ENCODE data around the gene GDF15. TPM values are rescaled to one million over a fixed set of nuclear protein-coding genes. Genes with fewer than 3 reads are reported as not detected.

The GDF15 gene
- total RNA-seq (2021), result 15.1 and 17.2 TPM in 2 replicates
- percentile 64 among the genes with signal in this experiment for Bru-seq, nascent RNA
- percentile 72 among the genes with signal in this experiment for BruChase-seq, experiment 1, labeled RNA remaining after a 2-hour chase
- BruChase-seq, experiment 2, labeled RNA remaining after a 6-hour chase, result percentile 87 among the genes with signal in this experiment
- long read RNA-seq, transcript GDF15-201 (2 exons, 1,200 nt), result major isoform, 11 of 12 reads
- long read RNA-seq, partial matches to known transcripts, result 0 of 12 reads
- long read RNA-seq, other reads (novel, unspliced or antisense), result 1 of 12 reads

GRCh38 chr19:18385675-18386542, at the start of gene GDF15:
Gene GDF15 (plus strand): TSS chr19:18386158. CDS start chr19:18386190, 32 bp downstream.
- peaks cover 16% of the 10 kb centered on the region for H3K4me1 ChIP-seq (replicated peaks; ENCODE audit: insufficient read depth)
- H3K36me3 ChIP-seq (ENCODE audit: low read depth), result peaks cover 28% of the 10 kb centered on the region
- peak; percentile 85 to 86 for DNase-seq
- no peaks in the 10 kb centered on the region for H3K9me3 ChIP-seq (ENCODE audit: insufficient read depth, low read depth)
- ChIA-PET POLR2A (ENCODE audit: unreplicated experiment) (interaction anchor here (0.5 to 1.1 kb wide), 6 partner anchors 13 to 177 kb away, joined by 3 to 13 read pairs (median 6); no protein-coding TSS in a partner anchor), CTCF (interaction anchor here (0.5 to 0.8 kb wide), 4 partner anchors 17 to 606 kb away, joined by 3 to 9 read pairs (median 4); no protein-coding TSS in a partner anchor)
- H3K27me3 ChIP-seq (ENCODE audit: insufficient read depth, low read depth), result no peaks in the 10 kb centered on the region
- no peak within 1 kb of the TSS for H2AFZ ChIP-seq
- H3F3A ChIP-seq (ENCODE audit: insufficient read depth, low read depth), result peaks cover 54% of the 10 kb centered on the region
- no peaks in the 10 kb centered on the region for H3K9me2 ChIP-seq (ENCODE audit: insufficient read depth)
- intact Hi-C loops (cut with micrococcal nuclease; ENCODE audit: unreplicated experiment), result loop anchor here (1.0 kb wide), 1 partner anchor 37 kb away; no protein-coding TSS in a partner anchor
- H3K27ac ChIP-seq, result peak within 1 kb of the TSS; percentile 73
- BruUV-seq (replicated peaks), result TSS peak; percentile 82
- H4K20me1 ChIP-seq (ENCODE audit: insufficient read depth), result peaks cover 33% of the 10 kb centered on the region
- H3K79me2 ChIP-seq (ENCODE audit: low read depth), result peaks cover 31% of the 10 kb centered on the region
- H3K4me2 ChIP-seq, result peak within 1 kb of the TSS; percentile 86
- TF ChIP-seq EZH2 (IDR thresholded peaks at IDR 0.05; ENCODE audit: low read depth), result no peak
- peak; percentile 96 for TF ChIP-seq CTCF (conservative IDR thresholded peaks at IDR 0.05)
- H3K4me3 ChIP-seq, result peak within 1 kb of the TSS; percentile 91

GRCh38 chr19:18338541-18338940, 47.4 kb upstream of the GDF15 start:
- ChIA-PET POLR2A (ENCODE audit: unreplicated experiment) (no interaction called here), CTCF (interaction anchor here (0.6 kb wide), 1 partner anchor 124 kb away, joined by 5 read pairs; no protein-coding TSS in a partner anchor)
- no peak overlapping the region for H3K4me3 ChIP-seq
- no peak for DNase-seq
- no peaks in the 10 kb centered on the region for H3K27me3 ChIP-seq (ENCODE audit: insufficient read depth, low read depth)
- no peak overlapping the region for H3K4me2 ChIP-seq
- H3K27ac ChIP-seq, result no peak overlapping the region
- no peak overlapping the region for H2AFZ ChIP-seq
- H3K9me2 ChIP-seq (ENCODE audit: insufficient read depth), result no peaks in the 10 kb centered on the region
- H4K20me1 ChIP-seq (ENCODE audit: insufficient read depth), result no peaks in the 10 kb centered on the region
- TF ChIP-seq EZH2 (IDR thresholded peaks at IDR 0.05; ENCODE audit: low read depth) (no peak), CTCF (conservative IDR thresholded peaks at IDR 0.05) (no peak)
- no peaks in the 10 kb centered on the region for H3K36me3 ChIP-seq (ENCODE audit: low read depth)
- H3K79me2 ChIP-seq (ENCODE audit: low read depth), result no peaks in the 10 kb centered on the region; the same call in 1 of the 2 replicates
- H3K9me3 ChIP-seq (ENCODE audit: insufficient read depth, low read depth), result no peaks in the 10 kb centered on the region
- intact Hi-C loops (cut with micrococcal nuclease; ENCODE audit: unreplicated experiment), result no loop called here
- no TSS peak for BruUV-seq (replicated peaks)
- peaks cover 45% of the 10 kb centered on the region for H3F3A ChIP-seq (ENCODE audit: insufficient read depth, low read depth)
- H3K4me1 ChIP-seq (replicated peaks; ENCODE audit: insufficient read depth), result peaks cover 32% of the 10 kb centered on the region

GRCh38 chr19:18339723-18340122, 46.2 kb upstream of the GDF15 start:
- intact Hi-C loops (cut with micrococcal nuclease; ENCODE audit: unreplicated experiment), result loop anchor here (5.0 kb wide), 1 partner anchor 147 kb away; the partner anchor contains the start of gene MPV17L2
- H3K79me2 ChIP-seq (ENCODE audit: low read depth), result no peaks in the 10 kb centered on the region; the same call in 1 of the 2 replicates
- peak overlapping the region; percentile 78 for H3K4me2 ChIP-seq
- H3K9me3 ChIP-seq (ENCODE audit: insufficient read depth, low read depth), result no peaks in the 10 kb centered on the region
- TF ChIP-seq CTCF (conservative IDR thresholded peaks at IDR 0.05) (peak; percentile 44; the same call in 1 of the 2 replicates), EZH2 (IDR thresholded peaks at IDR 0.05; ENCODE audit: low read depth) (no peak)
- peaks cover 45% of the 10 kb centered on the region for H3F3A ChIP-seq (ENCODE audit: insufficient read depth, low read depth)
- 0 out of 2 replicates have a peak overlapping the region, but pooled peaks have one; percentile 71 for H2AFZ ChIP-seq
- H3K27me3 ChIP-seq (ENCODE audit: insufficient read depth, low read depth), result no peaks in the 10 kb centered on the region
- H4K20me1 ChIP-seq (ENCODE audit: insufficient read depth), result no peaks in the 10 kb centered on the region
- H3K4me1 ChIP-seq (replicated peaks; ENCODE audit: insufficient read depth), result peaks cover 28% of the 10 kb centered on the region
- peak; percentile 28 to 45 for DNase-seq
- ChIA-PET CTCF (interaction anchor here (0.5 to 1.3 kb wide), 5 partner anchors 23 to 172 kb away, joined by 3 to 8 read pairs (median 5); no protein-coding TSS in a partner anchor), POLR2A (ENCODE audit: unreplicated experiment) (interaction anchor here (0.6 to 0.7 kb wide), 2 partner anchors 60 to 147 kb away, joined by 3 to 9 read pairs; partner anchors contain the start of gene MPV17L2)
- no peaks in the 10 kb centered on the region for H3K36me3 ChIP-seq (ENCODE audit: low read depth)
- no TSS peak for BruUV-seq (replicated peaks)
- peak overlapping the region; percentile 73; the same call in 1 of the 2 replicates for H3K4me3 ChIP-seq
- no peak overlapping the region for H3K27ac ChIP-seq
- H3K9me2 ChIP-seq (ENCODE audit: insufficient read depth), result no peaks in the 10 kb centered on the region

Data from PC-9 (cell line).